Effector memory CD8-positive, alpha-beta T cell (primary cell): ENCODE data around the gene COQ4.

Experiments used
- ATAC-seq: fragments of 150-1000 bp; cut with Tn5 transposase; replicated peaks from 2 replicates; pipeline ENCODE4 v1.10.0; 2021; ENCODE audit warnings: mild to moderate bottlenecking, moderate library complexity
- DNase-seq, 3 experiments: peaks; one replicate each; pipeline ENCODE4 v3.0.0; 2021
- H3K27ac Mint-ChIP-seq, 2 donors: one replicate each; pipeline ENCODE4 v1.8.0; 2022; ENCODE audit warnings: mild to moderate bottlenecking in 2 of 2, mixed read lengths in 2 of 2, moderate library complexity in 2 of 2
- H3K27me3 Mint-ChIP-seq, 2 donors: one replicate each; pipeline ENCODE4 v1.8.0; 2022; ENCODE audit warnings: mixed read lengths in 2 of 2
- H3K36me3 Mint-ChIP-seq: one replicate; pipeline ENCODE4 v1.8.0; 2022; ENCODE audit warnings: mild to moderate bottlenecking, moderate library complexity, mixed read lengths; ENCODE audit not compliant: insufficient read depth
- H3K4me1 Mint-ChIP-seq, 2 donors: one replicate each; pipeline ENCODE4 v1.8.0; 2022; ENCODE audit warnings: low read depth in 2 of 2, mixed read lengths in 2 of 2
- H3K4me3 Mint-ChIP-seq, 2 donors: one replicate each; pipeline ENCODE4 v1.8.0; 2022; ENCODE audit warnings: mild to moderate bottlenecking in 2 of 2, mixed read lengths in 2 of 2, moderate library complexity in 2 of 2
- H3K9me3 Mint-ChIP-seq, 2 donors: one replicate each; pipeline ENCODE4 v1.8.0; 2022; ENCODE audit warnings: mixed read lengths in 2 of 2

COQ4 gene

DNA sequence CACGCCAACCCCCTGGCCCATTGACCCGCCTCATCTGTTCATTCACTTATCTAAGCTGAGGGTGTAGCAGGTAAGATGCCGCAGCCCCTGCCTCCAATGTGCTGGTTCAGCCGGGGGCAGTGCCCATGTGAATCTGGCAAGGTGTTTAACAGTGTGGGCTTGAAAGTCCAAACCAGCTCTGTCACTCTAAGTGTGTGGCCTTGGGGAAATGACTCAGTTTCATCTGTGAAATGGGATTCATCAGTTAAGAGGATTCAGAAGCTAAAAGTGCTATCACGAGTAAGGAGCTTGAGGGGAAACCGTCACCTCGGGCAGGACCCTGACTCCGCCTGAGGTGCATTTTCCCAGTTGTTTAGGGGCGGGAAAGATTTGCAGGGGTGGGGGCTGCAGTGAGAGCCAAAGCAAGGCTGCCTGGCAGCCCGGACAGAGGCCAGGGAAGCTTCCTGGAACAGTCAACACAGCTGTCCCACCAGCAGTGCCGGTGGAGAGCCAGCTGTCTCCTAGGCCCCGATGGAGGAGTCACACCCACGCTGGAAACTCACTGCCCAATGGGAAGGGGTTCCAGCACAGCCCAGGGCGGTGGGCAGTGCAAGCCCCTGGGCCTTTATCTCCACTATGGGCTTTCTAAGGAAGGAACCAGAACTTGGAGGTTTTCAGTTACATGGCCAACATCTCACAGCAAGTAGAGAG, 38.8 kb downstream of the COQ4 start:
- Mint-ChIP-seq H3K36me3 (peaks cover 10% of the 10 kb centered on the region), H3K9me3 (no peaks in the 10 kb centered on the region), H3K4me3 (peak overlapping the region; percentile 66 to 77), H3K27ac (peak overlapping the region in 1 of 2 donors; percentile 86), H3K27me3 (peaks cover 0 to 14% of the 10 kb centered on the region in 2 donors), H3K4me1 (peaks cover 5 to 10% of the 10 kb centered on the region in 2 donors)
- ATAC-seq (no peak), DNase-seq (no peak)

DNA sequence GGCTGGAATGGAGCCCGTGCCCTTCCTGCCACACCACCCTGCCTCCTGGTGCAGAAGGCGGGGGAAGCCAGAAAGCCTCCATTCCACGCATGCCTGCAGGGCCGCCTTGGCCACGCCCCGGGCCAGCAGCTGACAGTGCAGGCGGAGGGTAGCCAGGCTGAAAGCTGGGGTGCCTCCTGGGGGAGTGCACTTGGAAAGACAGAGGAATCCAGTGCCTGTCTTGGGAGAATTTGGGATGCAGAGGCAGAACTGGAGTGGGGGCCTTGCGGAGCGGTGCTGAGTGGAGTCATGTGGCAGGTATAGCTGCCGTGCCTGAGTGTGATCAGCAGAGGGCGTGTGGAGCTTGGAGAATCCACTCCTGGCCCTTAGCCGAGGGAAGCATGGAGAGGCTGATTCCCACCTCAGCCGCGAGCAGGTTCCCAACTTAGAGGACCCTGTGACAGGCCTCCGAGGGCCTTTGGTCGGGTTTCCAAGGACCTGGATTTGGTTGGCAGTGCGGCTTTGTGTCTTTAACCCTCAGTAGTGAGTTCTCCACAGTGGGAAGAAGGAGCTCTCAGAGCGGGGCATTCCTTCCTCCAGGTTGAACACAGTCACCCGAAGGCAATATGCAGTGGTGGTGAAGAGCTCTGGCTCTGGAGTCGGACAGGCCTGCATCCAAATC, 39.5 kb downstream of the COQ4 start:
- ATAC-seq = peak; percentile 93
- peak overlapping the region; percentile 66 to 77 for H3K4me3 Mint-ChIP-seq
- peaks cover 5 to 10% of the 10 kb centered on the region in 2 donors for H3K4me1 Mint-ChIP-seq
- H3K9me3 Mint-ChIP-seq = no peaks in the 10 kb centered on the region
- peaks cover 6 to 21% of the 10 kb centered on the region in 2 donors for H3K27me3 Mint-ChIP-seq
- H3K36me3 Mint-ChIP-seq = peaks cover 6% of the 10 kb centered on the region
- peak; percentile 52 to 65 (median 59) for DNase-seq
- peak overlapping the region in 1 of 2 donors; percentile 86 for H3K27ac Mint-ChIP-seq

DNA sequence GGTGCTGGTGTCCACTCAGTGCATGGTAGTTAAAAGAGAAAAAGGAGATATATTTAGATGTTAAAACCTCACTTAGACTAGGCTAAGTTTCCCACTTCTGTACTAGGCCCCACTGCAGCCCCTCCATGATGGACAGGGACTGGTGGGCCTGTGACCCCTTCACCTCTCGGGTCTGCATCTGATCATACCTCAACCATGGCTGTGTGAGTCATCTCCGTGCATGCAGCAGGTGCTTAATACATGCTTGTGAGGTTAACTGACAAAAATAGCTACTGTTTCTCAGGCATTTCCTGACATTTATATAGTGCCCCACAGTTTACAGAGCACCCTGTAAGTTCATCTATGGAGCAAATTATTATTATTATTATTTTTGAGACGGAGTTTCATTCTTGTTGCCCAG, 40.1 kb downstream of the COQ4 start:
- H3K27ac Mint-ChIP-seq = peak overlapping the region in 1 of 2 donors; percentile 86
- ATAC-seq = no peak
- no peak overlapping the region for H3K4me3 Mint-ChIP-seq

DNA sequence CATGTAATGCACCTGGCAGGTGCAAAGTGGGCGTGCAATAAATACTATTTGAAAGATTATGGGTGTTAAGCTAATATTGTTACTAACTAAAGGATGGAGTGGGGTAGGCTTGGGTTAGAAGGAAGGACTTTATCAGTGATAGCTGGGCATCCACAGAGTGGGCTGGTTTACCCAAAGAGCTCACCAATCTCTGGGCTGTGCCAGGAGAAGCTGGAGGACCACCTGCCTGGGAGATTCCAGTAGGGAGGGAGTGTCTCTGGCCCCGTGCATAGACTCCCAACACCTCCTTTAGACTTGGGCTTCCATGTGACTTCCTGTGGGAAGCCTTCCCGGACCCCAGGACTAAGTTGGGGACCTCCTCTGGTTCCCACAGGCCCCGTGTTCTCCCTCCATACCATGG, 42.9 kb downstream of the COQ4 start:
- peaks cover 10 to 14% of the 10 kb centered on the region in 2 donors for H3K4me1 Mint-ChIP-seq
- ATAC-seq (no peak), DNase-seq (no peak)
- no peak overlapping the region for H3K27ac Mint-ChIP-seq
- no peak overlapping the region for H3K4me3 Mint-ChIP-seq
- no peaks in the 10 kb centered on the region for H3K36me3 Mint-ChIP-seq
- H3K9me3 Mint-ChIP-seq = no peaks in the 10 kb centered on the region
- H3K27me3 Mint-ChIP-seq = peaks cover 8 to 26% of the 10 kb centered on the region in 2 donors

More for the DNA sequence above, 40.1 kb downstream of the COQ4 start:
- Mint-ChIP-seq H3K36me3 (peaks cover 3% of the 10 kb centered on the region), H3K4me1 (peaks cover 5 to 10% of the 10 kb centered on the region in 2 donors), H3K27me3 (peaks cover 8 to 26% of the 10 kb centered on the region in 2 donors), H3K9me3 (no peaks in the 10 kb centered on the region)
- no peak for DNase-seq

DNA sequence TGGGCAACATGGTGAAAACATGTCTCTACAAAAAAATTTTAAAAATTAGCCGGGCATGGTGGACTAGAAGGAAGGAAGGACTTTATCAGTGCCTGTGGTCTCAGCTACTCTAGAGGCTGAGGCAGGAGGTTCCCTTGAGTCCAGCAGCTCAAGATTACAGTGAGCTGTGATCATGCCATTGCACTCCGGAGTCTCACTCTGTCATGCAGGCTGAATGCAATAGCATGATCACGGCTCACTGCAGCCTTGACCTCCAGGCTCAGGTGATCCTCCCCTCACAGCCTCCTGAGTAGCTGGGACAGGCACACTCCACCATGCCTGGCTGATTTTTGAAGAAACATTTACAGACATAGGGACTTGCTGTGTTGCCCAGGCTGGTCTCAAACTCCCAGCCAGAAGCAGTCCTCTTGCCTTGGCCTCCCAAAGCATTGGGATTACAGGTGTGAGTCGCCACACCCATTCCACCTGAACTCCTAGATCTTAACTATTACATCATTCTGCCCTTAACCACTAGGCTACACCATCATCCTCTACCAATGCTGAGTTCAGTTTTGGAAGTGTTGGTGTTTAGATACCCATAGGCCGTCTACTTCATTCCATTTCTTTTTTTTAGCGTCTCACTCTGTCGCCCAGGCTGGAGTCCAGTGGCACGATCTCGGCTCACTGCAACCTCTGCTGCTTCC, 46.5 kb downstream of the COQ4 start:
- no peak overlapping the region for H3K27ac Mint-ChIP-seq
- peaks cover 8 to 26% of the 10 kb centered on the region in 2 donors for H3K27me3 Mint-ChIP-seq
- no peak for ATAC-seq
- H3K4me3 Mint-ChIP-seq = no peak overlapping the region
- H3K9me3 Mint-ChIP-seq = no peaks in the 10 kb centered on the region
- peaks cover 14% of the 10 kb centered on the region for H3K36me3 Mint-ChIP-seq
- no peak for DNase-seq
- H3K4me1 Mint-ChIP-seq = peaks cover 26 to 35% of the 10 kb centered on the region in 2 donors

DNA sequence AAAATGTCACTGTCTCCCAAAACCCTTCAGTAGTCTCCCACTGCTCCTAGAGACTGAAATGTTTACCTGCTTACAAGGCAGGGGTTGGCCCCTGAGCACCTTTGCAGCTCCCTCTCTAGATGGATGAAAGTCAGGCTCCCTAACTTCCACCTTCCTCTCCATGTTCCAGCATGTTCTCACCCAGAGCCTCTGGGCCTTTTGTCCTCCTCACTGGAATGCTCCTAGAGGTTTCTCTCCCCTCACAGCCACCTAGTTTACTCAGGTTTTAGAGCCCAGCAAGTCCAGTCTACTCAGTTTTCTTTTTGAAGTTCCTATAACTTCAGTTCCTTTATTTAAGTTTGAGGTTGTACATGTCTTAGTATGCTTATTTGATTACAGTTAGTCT, 47.7 kb downstream of the COQ4 start:
- Mint-ChIP-seq H3K9me3 (no peaks in the 10 kb centered on the region), H3K27ac (peak overlapping the region; percentile 95 to 98), H3K4me3 (peak overlapping the region; percentile 87 to 99), H3K36me3 (peaks cover 14% of the 10 kb centered on the region), H3K4me1 (peaks cover 26 to 35% of the 10 kb centered on the region in 2 donors), H3K27me3 (peaks cover 8 to 21% of the 10 kb centered on the region in 2 donors)
- DNase-seq = no peak
- no peak for ATAC-seq

DNA sequence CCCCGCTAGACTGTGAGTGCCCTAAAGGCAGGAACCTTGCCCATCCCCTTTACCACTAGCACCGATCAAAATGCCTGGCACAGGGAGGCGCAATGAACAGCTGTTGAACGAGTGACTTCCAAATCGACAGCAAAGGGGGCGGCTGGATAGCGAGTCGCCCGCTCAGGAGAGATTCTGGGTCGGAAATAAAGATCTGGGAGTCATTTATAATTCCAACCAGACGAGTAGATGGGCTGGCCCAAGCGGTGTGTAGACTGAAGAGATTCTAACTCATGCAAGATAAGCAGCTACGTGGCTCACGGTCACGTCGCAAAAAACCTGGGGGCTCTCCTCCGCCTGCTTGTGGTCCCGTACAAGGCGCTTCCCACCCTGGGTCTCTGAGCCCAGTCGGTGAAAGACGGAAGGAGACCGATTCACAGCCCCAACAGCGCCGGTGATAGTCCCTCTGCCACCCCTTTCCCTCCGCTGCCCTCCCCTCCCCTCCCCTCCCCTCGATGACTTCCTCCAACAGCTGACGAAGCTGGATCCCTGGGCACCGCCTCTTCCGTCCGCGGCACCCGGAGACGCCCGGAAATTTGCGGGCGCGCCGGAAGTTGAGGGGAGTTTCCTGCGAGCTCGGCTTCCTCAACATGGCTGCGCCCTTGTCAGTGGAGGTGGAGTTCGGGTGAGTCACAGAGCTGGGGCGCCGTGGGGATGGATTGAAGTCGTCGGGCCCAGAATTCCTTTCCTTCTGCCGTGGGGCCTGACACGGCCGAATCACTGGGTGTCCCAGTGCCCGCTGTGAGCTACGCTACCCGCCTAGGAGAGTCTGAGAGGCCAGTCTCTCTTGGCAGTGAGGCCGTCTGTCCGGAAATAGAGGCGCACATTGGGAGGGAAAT, 48.4 kb downstream of the COQ4 start, which contains the start of gene URM1:
TSS of gene URM1 (plus strand) at position 623 of the 878 bp plus-strand sequence. CDS start at position 630, 7 bp downstream.
- Mint-ChIP-seq H3K9me3 (no peaks in the 10 kb centered on the region), H3K27ac (peak within 1 kb of the TSS; percentile 95 to 98)

DNA sequence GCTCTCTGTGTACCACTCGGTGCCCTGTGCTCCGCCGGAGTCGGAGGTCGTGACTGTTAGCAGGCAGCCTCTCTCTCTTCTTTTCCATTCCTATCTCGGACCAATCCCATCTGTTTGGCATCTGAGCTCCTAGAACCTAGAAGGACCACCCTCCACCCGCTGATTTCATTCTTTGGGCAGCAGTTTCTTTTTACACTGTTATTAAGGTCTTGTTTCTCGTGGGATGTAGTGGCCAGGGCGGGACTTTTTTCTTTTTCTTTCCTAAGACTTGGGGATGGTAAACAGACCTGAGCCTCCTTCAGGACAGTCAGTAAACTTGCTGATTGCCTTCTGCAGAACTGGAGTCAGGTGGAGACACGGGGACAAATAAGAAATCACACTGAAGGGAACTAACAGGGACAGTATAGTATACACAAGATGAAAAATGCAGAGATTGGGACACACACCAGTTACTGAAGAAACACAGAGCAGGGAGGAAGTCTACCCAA, 49.0 kb downstream of the COQ4 start:
- H3K4me1 Mint-ChIP-seq = peaks cover 28 to 35% of the 10 kb centered on the region in 2 donors
- no peak for DNase-seq
- H3K9me3 Mint-ChIP-seq = no peaks in the 10 kb centered on the region
- ATAC-seq = no peak
- H3K27me3 Mint-ChIP-seq = peaks cover 6 to 9% of the 10 kb centered on the region in 2 donors
- H3K36me3 Mint-ChIP-seq = peaks cover 14% of the 10 kb centered on the region
- peak overlapping the region; percentile 87 to 99 for H3K4me3 Mint-ChIP-seq
- peak overlapping the region; percentile 95 to 98 for H3K27ac Mint-ChIP-seq

More for the DNA sequence above, 48.4 kb downstream of the COQ4 start, which contains the start of gene URM1:
- Mint-ChIP-seq H3K36me3 (peaks cover 14% of the 10 kb centered on the region), H3K27me3 (peaks cover 8 to 15% of the 10 kb centered on the region in 2 donors), H3K4me3 (peak within 1 kb of the TSS; percentile 87 to 99), H3K4me1 (peaks cover 28 to 35% of the 10 kb centered on the region in 2 donors)
- DNase-seq (peak; percentile 92 to 94 (median 93)), ATAC-seq (peak; percentile 96)

DNA sequence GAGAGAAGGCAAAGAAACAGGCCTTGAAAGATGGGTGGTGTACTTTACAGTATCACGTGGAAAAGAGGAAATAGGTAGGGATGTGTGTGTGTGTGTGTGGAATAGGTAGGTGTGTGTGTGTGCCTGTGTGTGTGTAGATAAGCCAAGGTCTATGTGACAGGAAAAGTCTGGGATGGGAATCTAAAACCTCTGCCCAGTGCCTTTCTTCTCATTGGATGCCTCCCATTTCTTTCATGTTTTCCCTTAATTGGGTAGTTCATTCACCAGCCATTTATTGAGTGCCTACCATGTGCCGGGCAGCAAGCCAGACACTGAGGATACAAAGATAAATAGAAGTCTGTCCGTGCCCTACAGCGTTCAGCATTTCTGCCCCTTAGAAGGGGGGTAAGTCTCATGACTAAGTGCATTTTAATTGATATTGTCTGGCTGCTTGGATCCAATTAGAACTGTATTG, 49.6 kb downstream of the COQ4 start:
- H3K4me3 Mint-ChIP-seq = peak overlapping the region; percentile 87 to 99
- peaks cover under 1 to 4% of the 10 kb centered on the region in 2 donors for H3K27me3 Mint-ChIP-seq
- ATAC-seq = no peak
- no peak for DNase-seq
- H3K36me3 Mint-ChIP-seq = peaks cover 14% of the 10 kb centered on the region
- peak overlapping the region; percentile 95 to 98 for H3K27ac Mint-ChIP-seq
- H3K4me1 Mint-ChIP-seq = peaks cover 28 to 35% of the 10 kb centered on the region in 2 donors
- H3K9me3 Mint-ChIP-seq = no peaks in the 10 kb centered on the region

DNA sequence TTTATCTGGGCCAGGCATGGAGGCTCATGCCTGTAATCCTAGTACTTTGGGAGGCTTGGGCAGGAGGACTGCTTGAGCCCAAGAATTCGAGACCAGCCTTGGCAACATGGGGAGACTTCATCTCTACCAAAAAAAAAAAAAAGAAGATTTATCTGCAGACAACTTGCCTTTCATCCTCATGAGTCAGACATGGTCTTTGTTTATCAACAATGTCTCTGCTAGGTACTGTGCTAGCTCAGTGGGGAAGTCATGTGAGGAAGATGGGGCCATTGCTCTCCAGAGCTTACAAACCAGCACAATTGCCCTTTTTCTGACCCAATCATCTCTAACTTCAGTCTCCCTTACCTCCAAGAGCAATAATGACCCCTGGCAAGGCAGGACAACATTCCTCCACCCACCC, 50.1 kb downstream of the COQ4 start:
- Mint-ChIP-seq H3K9me3 (no peaks in the 10 kb centered on the region), H3K27me3 (no peaks in the 10 kb centered on the region), H3K4me1 (peaks cover 28 to 35% of the 10 kb centered on the region in 2 donors), H3K27ac (peak overlapping the region in 1 of 2 donors; percentile 61), H3K36me3 (peaks cover 14% of the 10 kb centered on the region), H3K4me3 (peak overlapping the region; percentile 87 to 99)
- no peak for DNase-seq
- no peak for ATAC-seq

DNA sequence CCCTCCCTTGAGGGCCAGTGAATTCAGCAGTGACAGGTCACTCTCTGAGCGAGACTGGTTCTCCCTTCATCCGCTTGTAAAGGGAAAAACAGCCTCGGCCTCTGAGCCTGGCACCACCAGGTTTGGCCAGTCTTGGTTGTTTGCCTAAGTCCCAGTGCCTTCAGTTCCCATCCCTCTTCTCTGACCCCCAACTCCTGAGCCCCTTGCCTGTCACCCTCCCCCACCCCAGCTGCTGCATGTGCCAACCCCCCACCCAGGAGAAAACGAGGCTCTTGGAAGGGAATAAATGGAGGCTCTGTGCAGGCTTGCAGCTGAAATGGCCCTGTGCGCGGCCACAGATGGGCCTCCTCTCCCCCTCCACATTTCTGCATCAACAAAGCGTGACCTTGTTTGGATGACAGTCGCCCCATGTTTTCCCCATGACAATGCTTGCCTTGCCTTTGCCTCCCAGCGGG, 51.6 kb downstream of the COQ4 start:
- ATAC-seq (no peak), DNase-seq (no peak)
- Mint-ChIP-seq H3K36me3 (peaks cover 28% of the 10 kb centered on the region), H3K9me3 (no peaks in the 10 kb centered on the region), H3K27ac (no peak overlapping the region), H3K27me3 (no peaks in the 10 kb centered on the region), H3K4me1 (peaks cover 28 to 35% of the 10 kb centered on the region in 2 donors), H3K4me3 (no peak overlapping the region)

DNA sequence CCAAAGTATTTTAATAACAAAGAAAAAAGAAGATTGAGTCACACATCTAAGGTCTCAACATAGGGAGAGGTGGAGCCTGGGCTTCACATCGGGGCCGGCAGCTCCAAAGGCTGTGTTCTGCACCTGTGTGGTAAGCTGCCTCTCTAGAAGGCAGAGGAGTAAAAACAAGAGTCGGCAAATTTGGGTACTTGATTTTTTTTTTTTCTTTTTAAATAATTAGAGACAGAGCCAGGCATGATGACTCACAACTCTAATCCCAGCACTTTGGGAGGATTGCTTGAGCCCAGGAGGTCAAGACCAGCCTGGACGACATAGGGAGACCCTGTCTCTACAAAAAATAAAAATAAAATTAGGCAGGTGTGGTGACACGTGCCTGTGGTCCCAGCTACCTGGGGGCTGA, 53.2 kb downstream of the COQ4 start:
- peaks cover 38% of the 10 kb centered on the region for H3K36me3 Mint-ChIP-seq

More for the DNA sequence above, 53.2 kb downstream of the COQ4 start:
- no peak for DNase-seq
- Mint-ChIP-seq H3K27ac (no peak overlapping the region), H3K4me1 (peaks cover 21 to 30% of the 10 kb centered on the region in 2 donors), H3K9me3 (no peaks in the 10 kb centered on the region), H3K4me3 (no peak overlapping the region), H3K27me3 (no peaks in the 10 kb centered on the region)
- ATAC-seq = no peak
